Stimulated activated CD8-positive, alpha-beta memory T cell treated with anti-CD3 and anti-CD28 coated beads, Interleukin-7, amount 100 ng/mL, for 1 hour (primary cell): ENCODE measurements around the gene IL22RA1.

ENCODE experiments used
- DNase-seq, 2 donors: peaks; one replicate each; pipeline ENCODE4 v3.0.0-alpha.2; 2020; ENCODE audit warnings: low read depth in 2 of 2

IL22RA1 gene

GRCh38 chr1:24142546-24143534 is at the start of gene IL22RA1:
TSS of gene IL22RA1 (minus strand) at chr1:24143140. CDS start at chr1:24143082, 58 bp downstream.
- no peak for DNase-seq

DNA sequence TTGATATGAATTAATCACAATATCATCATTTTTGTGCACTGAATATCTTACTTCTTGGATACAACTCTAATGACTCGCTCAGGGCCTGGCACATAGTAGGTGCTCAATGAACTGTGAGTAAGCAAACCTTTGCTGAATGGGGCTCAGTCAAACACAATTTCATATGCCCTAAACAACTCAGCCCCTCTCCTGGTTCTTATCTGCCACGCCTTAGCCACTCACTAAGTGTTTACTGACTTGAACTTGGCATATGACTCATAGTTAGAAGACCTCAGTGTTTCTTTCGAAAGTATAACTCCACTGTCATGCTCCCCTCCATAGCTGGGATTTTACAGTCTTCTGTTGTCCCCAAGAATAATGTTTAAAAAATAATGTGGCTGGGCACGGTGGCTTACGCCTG is 48.9 kb upstream of the IL22RA1 start:
- no peak for DNase-seq

DNA sequence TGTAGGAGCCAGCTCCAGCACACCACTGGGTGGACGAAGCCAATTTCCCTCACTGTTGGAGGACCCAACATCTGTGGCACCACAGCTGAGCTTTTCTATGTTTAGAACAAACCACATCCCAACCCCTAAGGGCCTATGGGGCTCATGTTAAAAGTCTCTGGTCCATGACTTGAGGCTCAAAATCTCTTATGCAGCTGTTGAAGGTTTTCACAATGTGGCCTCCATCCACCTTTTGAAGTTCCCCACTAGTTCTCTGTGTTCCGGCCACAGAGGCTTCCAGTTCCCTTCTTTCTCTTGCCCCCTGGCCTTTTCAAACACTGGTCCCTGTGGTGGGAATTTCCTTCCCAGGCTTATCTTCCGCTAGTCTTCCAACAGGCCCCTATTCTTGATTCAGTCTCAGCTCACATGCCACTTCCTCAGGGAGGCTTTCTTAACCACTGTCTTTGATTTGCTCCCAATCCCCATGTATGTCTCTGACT is 48.1 kb upstream of the IL22RA1 start:
- DNase-seq: no peak

DNA sequence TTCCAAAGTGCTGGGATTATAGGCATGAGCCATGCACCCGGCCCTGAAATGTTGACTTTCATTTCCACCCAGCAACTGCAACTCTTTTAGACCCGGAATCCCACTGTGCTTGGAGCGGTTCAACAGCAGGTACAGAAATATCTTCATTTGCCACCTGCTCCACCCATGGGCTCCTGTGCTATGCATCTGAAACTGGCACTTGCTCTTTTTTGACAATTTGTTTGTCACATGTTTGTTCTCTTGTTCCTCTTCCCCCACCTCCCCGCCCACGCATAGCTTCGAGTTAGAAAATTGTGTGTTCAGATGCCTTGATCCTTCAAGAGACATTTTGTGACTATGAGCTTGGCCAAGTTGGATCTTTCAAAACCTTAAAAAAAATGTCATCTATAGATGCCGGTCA is 46.6 kb upstream of the IL22RA1 start:
- DNase-seq: no peak

GRCh38 chr1:24186993-24187790 is 44.3 kb upstream of the IL22RA1 start, which contains the start of gene IFNLR1:
TSS of gene IFNLR1 (minus strand) at chr1:24187289. CDS start at chr1:24187248, 41 bp downstream.
- peak; percentile 39 to 43 for DNase-seq

DNA sequence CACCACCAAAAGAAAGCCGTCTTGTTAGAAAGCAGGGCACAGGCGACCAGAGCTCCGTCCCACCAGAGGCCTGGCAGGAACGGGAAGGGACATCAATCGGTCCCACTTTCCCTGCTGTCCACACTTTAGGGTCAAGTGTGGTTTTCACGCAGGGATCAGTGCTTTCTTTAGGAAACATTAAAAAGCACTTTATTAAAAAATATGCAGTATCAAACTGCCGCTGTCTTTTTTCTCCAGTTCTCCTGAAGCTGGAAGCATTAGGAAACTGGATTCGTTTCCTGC is 43.7 kb upstream of the IL22RA1 start:
- DNase-seq: no peak

- DNase-seq: no peak
These were observed 43.2 kb upstream of the IL22RA1 start for GRCh38 chr1:24186031-24186710.

DNA sequence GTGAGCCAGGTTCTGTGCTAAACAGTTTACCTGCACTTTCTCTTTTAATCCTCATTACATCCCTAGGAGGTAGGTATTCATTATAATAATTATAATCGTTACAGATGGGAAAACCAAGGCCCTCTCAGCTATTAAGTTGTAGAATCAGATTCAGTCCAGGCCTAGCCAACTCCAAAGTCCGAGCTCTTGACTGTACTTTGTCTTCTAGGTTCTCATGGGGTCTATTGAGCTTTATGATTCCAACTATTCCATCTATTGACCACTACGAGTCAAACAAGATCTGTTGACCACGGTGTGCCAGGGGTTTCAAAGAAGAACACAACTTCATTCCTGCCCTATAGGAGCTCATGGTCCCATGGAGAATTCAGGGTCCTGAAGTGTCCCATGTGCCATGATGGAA is 42.1 kb upstream of the IL22RA1 start:
- no peak for DNase-seq

- DNase-seq: no peak
These were observed 39.1 kb upstream of the IL22RA1 start for GRCh38 chr1:24182061-24182460.

- DNase-seq: no peak
These were observed 38.7 kb upstream of the IL22RA1 start for GRCh38 chr1:24181619-24182018.

DNA sequence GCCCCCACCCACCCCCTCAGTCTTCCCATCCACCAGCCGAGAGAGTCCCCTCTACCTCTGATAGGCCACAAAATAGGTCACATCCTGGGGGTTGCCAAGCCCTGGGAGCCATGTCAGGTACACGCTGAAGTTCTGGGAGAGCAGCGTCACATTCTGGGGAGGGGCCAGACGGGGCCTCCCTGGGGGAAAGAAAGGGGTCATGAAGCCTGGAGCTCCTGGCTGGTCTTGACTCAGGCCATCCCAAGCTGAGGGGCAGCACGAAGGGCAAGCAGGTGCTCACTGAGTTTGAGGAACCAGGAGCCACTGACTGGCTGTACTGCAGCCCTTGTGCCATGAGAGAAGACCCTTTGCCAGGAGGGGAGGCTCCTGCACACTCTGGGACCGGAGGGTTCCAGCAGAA is 37.7 kb upstream of the IL22RA1 start:
- DNase-seq: no peak

GRCh38 chr1:24179251-24179840 is 36.4 kb upstream of the IL22RA1 start:
- no peak for DNase-seq

- no peak for DNase-seq
These were observed 35.5 kb upstream of the IL22RA1 start for GRCh38 chr1:24178407-24178806.

DNA sequence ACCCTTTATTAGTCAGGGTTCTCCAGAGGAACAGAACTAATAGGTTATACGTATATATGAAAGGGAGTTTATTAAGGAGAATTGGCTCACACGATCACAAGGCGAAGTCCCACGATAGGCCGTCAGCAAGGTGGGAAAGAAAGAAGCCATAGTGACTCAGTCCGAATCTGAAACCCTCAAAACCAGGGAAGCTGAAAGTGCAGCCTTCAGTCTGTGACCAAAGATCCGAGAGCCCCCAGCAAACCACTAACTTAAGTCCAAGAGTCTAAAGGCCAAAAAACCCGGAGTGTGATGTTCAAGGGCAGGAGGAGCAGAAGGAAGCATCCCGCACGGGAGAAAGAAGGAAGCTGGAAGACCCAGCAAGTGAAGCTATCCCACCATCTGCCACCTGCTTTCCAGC is 34.2 kb upstream of the IL22RA1 start:
- DNase-seq: no peak

GRCh38 chr1:24175033-24175755 is 32.3 kb upstream of the IL22RA1 start:
- no peak for DNase-seq

- DNase-seq: no peak
These were observed 31.0 kb upstream of the IL22RA1 start for GRCh38 chr1:24173638-24174575.

GRCh38 chr1:24172598-24172997 is 29.7 kb upstream of the IL22RA1 start:
- no peak for DNase-seq

DNA sequence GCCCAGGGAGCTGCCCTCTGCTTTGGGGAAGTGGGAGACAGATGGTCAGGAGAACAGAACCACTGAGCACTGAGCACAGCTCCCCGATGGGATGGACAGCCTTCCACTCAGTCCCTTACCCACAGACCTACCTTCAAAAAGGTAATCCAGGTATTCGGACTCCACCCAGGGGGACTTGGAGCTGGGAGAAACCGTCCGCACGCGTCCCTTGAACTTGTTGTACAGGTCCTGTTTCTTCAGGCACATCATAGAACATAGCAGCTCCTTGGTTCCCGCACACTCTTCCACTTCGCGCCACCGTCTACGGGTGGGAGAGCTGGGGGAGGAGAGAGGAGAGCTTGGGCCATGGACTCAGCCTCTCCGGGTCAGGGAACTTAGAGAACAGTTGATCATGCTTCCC is 26.3 kb upstream of the IL22RA1 start:
- DNase-seq: no peak

DNA sequence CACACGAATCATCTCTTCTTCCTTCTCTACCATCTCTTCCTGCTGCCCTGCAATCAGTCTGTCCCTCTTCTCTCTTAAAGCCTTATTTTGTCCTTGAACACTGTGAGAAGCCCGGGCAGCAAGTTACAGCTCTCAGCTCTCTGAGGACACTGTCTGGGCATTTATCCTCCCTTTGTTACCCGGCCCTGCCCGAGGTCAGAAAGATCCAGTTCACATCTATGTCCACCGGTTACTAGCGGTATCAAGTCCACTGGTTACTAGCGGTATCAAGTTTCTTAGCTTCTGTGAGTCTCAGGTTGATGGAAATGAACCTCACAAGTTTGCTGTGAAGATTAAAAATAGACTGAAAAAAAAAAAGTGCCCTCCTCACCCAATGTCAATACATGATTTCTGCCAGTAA is 25.3 kb upstream of the IL22RA1 start:
- no peak for DNase-seq

- no peak for DNase-seq
These were observed 24.1 kb upstream of the IL22RA1 start for GRCh38 chr1:24167008-24167407.
